Thyroid gland (tissue), 4 donors: Measurements from ENCODE around the gene KIF25.

Experiments
- POLR2A ChIP-seq, 2 donors: fragments of 450-650 bp; IDR thresholded peaks; one replicate each; pipeline ENCODE4 v1.6.1; 2017; ENCODE audit warnings: antibody characterized with exemption in 2 of 2, mild to moderate bottlenecking in 2 of 2, moderate library complexity in 1 of 2
- TF ChIP-seq, protein P1 (sequence below), 6 experiments: fragments of 200-600 bp in 3 of 6; fragments of 450-650 bp in 3 of 6; sonication (generic) in 3 of 6; IDR thresholded peaks; one replicate each; pipeline ENCODE4 v1.5.1; 2016 to 2019; ENCODE audit warnings: antibody characterized with exemption in 6 of 6, mild to moderate bottlenecking in 2 of 6, inconsistent platforms in 1 of 6, moderate library complexity in 1 of 6

DNA sequence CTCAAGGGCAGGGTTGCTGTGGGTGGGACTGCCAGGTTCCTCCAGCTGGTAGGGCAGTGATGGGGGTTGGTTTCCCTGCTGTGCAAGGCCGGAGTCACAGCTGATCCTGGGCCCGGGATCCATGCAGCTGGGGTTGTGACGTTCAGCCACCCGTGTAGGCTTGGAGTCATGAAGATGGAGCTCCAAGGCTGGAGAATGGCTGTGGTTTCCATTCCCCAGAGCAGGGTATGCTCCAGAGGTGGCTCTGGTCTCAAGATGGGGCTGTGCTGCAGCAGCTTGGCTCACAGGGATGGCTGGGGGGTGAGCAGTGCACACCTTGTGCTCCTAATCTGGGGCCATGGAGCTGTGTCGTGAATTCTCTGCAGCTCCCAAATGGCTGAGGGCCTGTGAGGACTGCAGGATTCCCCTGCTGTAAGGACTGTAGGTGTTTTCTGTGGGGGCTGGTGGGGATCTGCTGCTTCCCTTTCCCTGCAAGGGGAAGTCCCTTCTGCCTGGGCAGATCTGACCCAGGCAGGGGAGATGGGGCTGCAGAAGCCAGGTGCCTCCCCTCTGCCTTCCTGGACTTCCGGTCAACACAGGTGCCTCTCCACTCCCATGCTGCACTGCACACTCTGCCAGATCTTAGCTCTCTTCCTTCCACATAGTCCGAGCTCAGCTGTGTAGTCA, 15.9 kb downstream of the KIF25 start:
- TF ChIP-seq, protein P1, sequence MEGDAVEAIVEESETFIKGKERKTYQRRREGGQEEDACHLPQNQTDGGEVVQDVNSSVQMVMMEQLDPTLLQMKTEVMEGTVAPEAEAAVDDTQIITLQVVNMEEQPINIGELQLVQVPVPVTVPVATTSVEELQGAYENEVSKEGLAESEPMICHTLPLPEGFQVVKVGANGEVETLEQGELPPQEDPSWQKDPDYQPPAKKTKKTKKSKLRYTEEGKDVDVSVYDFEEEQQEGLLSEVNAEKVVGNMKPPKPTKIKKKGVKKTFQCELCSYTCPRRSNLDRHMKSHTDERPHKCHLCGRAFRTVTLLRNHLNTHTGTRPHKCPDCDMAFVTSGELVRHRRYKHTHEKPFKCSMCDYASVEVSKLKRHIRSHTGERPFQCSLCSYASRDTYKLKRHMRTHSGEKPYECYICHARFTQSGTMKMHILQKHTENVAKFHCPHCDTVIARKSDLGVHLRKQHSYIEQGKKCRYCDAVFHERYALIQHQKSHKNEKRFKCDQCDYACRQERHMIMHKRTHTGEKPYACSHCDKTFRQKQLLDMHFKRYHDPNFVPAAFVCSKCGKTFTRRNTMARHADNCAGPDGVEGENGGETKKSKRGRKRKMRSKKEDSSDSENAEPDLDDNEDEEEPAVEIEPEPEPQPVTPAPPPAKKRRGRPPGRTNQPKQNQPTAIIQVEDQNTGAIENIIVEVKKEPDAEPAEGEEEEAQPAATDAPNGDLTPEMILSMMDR (IDR thresholded peaks at IDR 0.05): no peak
- TF ChIP-seq POLR2A (IDR thresholded peaks at IDR 0.05): no peak
